Keratinocyte (primary cell): ENCODE results near the gene DRAP1. TPM values are rescaled to one million over a fixed set of nuclear protein-coding genes. Genes with fewer than 3 reads are reported as not detected.

ENCODE experiments used
- DNase-seq: peaks from one replicate; pipeline ENCODE4 v3.0.0-alpha.2; 2011; ENCODE audit warnings: low read depth, missing footprints, low spot score
- FAIRE-seq: peaks from 2 replicates; lab custom pipeline; 2011; peaks lifted over from hg19 to GRCh38; lab: Jason Lieb, UNC
- H2AFZ ChIP-seq: 2 replicates; pipeline ENCODE4 v1.6.0; 2012; ENCODE audit warnings: low read length, control low read depth, inconsistent platforms; ENCODE audit not compliant: control insufficient read depth
- H3K27ac ChIP-seq: 2 replicates; pipeline ENCODE4 v1.5.1; 2011; ENCODE audit warnings: low read length; ENCODE audit not compliant: control insufficient read depth, insufficient read depth
- H3K27me3 ChIP-seq: 3 replicates; pipeline ENCODE4 v1.6.0; 2011; ENCODE audit warnings: low read length; ENCODE audit not compliant: control insufficient read depth, insufficient read depth; ENCODE audit errors: extremely low read depth
- H3K36me3 ChIP-seq, 2 experiments: 2 replicates in 1 of 2; 3 replicates in 1 of 2; pipeline ENCODE4 v1.5.1; 2011; ENCODE audit warnings: low read length in 2 of 2, mild to moderate bottlenecking in 1 of 2; ENCODE audit not compliant: control insufficient read depth in 2 of 2, insufficient read depth in 2 of 2; ENCODE audit errors: extremely low read depth in 1 of 2
- H3K4me1 ChIP-seq: 3 replicates; pipeline ENCODE4 v1.5.1; 2011; ENCODE audit warnings: low read length; ENCODE audit not compliant: control insufficient read depth, insufficient read depth; ENCODE audit errors: extremely low read depth
- H3K4me2 ChIP-seq: 3 replicates; pipeline ENCODE4 v1.6.0; 2011; ENCODE audit warnings: low read depth, low read length; ENCODE audit not compliant: control insufficient read depth, insufficient read depth; ENCODE audit errors: extremely low read depth
- H3K4me3 ChIP-seq, 3 experiments: fragments of 200-600 bp in 1 of 3; sonication (generic) in 1 of 3; 2 replicates in 2 of 3; 3 replicates in 1 of 3; pipeline ENCODE4 v1.5.1; 2011 to 2016; ENCODE audit warnings: low read length in 3 of 3, mild to moderate bottlenecking in 3 of 3, control low read depth in 2 of 3, inconsistent platforms in 1 of 3, low read depth in 1 of 3, mixed read lengths in 1 of 3, mixed run types in 1 of 3, moderate library complexity in 1 of 3; ENCODE audit not compliant: control insufficient read depth in 2 of 3, insufficient read depth in 2 of 3; ENCODE audit errors: extremely low read depth in 1 of 3
- H3K79me2 ChIP-seq: 2 replicates; pipeline ENCODE4 v1.6.0; 2012; ENCODE audit warnings: low read length; ENCODE audit not compliant: control insufficient read depth, insufficient read depth
- H3K9ac ChIP-seq: 3 replicates; pipeline ENCODE4 v1.6.0; 2011; ENCODE audit warnings: low read length; ENCODE audit not compliant: control insufficient read depth, insufficient read depth; ENCODE audit errors: extremely low read depth
- H3K9me1 ChIP-seq: 3 replicates; pipeline ENCODE4 v1.6.0; 2011; ENCODE audit warnings: low read length; ENCODE audit not compliant: control insufficient read depth, insufficient read depth; ENCODE audit errors: extremely low read depth
- H3K9me3 ChIP-seq: 2 replicates; pipeline ENCODE4 v1.5.1; 2012; ENCODE audit warnings: low read depth, low read length; ENCODE audit not compliant: control insufficient read depth
- H4K20me1 ChIP-seq: 3 replicates; pipeline ENCODE4 v1.6.0; 2011; ENCODE audit warnings: low read length; ENCODE audit not compliant: control insufficient read depth, insufficient read depth; ENCODE audit errors: extremely low read depth
- EZH2 ChIP-seq: IDR thresholded peaks from one replicate; pipeline ENCODE4 v1.6.1; 2012; ENCODE audit warnings: inconsistent platforms, mild to moderate bottlenecking, low read length, moderate library complexity
- dilution Hi-C: fragments of 300-500 bp; cut with MboI; formaldehyde crosslinking; loops from one replicate; pipeline ENCODE4 v1.7.0; 2020; ENCODE audit warnings: low sequenced_read_pairs; ENCODE audit not compliant: extremely low pct_ligation_motif_present
- polyA plus RNA-seq, 5 experiments: library from polyadenylated mRNA; depleted of rRNA in 3 of 5; stranded (reverse) in 3 of 5; stranded (forward) in 1 of 5; unstranded in 1 of 5; fragments of >200 nt; gene quantifications; 1 replicate in 1 of 5; 2 replicates in 3 of 5; 3 replicates in 1 of 5; pipeline versions ENCODE4 v1.2.1 to v1.2.3, GENCODE V29; 2011 to 2012; ENCODE audit warnings: missing spikeins in 2 of 5, low read depth in 1 of 5, low replicate concordance in 1 of 5
- TF ChIP-seq, protein P1 (sequence below), 3 experiments: IDR thresholded peaks in 1 of 3; conservative IDR thresholded peaks in 1 of 3; optimal IDR thresholded peaks in 1 of 3; 2 replicates in 2 of 3; 3 replicates in 1 of 3; pipeline versions ENCODE3 to v1.5.1; 2011; ENCODE audit warnings: low read length in 3 of 3, mild to moderate bottlenecking in 3 of 3, moderate library complexity in 2 of 3, control low read depth in 1 of 3, inconsistent platforms in 1 of 3; ENCODE audit not compliant: insufficient read depth in 2 of 3; ENCODE audit errors: extremely low read depth in 1 of 3

The DRAP1 gene
- polyA plus RNA-seq, 1 donor (not counting 4 experiments of a cell fraction or from before 2014, with no cell fraction given), result 135 TPM

GRCh38 chr11:65886826-65887722, 32.2 kb upstream of the DRAP1 start:
- Histone ChIP-seq H3K36me3 (peaks cover 31 to 50% of the 10 kb centered on the region in 2 experiments), H3K4me1 (peaks cover 28% of the 10 kb centered on the region), H4K20me1 (peaks cover 4% of the 10 kb centered on the region), H3K27ac (peak overlapping the region; percentile 64), H3K4me2 (peak overlapping the region; percentile 92), H3K9me3 (no peaks in the 10 kb centered on the region), H3K9me1 (no peaks in the 10 kb centered on the region), H3K79me2 (peaks cover 17% of the 10 kb centered on the region), H3K9ac (peak overlapping the region; percentile 67), H3K4me3 (peak overlapping the region; percentile 60 to 91 (median 89)), H3K27me3 (no peaks in the 10 kb centered on the region), H2AFZ (no peak overlapping the region)
- DNase-seq (no peak), FAIRE-seq (no peak)
- no peak for TF ChIP-seq EZH2
- TF ChIP-seq, protein P1, sequence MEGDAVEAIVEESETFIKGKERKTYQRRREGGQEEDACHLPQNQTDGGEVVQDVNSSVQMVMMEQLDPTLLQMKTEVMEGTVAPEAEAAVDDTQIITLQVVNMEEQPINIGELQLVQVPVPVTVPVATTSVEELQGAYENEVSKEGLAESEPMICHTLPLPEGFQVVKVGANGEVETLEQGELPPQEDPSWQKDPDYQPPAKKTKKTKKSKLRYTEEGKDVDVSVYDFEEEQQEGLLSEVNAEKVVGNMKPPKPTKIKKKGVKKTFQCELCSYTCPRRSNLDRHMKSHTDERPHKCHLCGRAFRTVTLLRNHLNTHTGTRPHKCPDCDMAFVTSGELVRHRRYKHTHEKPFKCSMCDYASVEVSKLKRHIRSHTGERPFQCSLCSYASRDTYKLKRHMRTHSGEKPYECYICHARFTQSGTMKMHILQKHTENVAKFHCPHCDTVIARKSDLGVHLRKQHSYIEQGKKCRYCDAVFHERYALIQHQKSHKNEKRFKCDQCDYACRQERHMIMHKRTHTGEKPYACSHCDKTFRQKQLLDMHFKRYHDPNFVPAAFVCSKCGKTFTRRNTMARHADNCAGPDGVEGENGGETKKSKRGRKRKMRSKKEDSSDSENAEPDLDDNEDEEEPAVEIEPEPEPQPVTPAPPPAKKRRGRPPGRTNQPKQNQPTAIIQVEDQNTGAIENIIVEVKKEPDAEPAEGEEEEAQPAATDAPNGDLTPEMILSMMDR (optimal IDR thresholded peaks at IDR 0.05 in 1 of 3, IDR thresholded peaks at IDR 0.05 in 1 of 3, conservative IDR thresholded peaks at IDR 0.05 in 1 of 3; ENCODE audit: extremely low read depth in 1 of 3, insufficient read depth in 2 of 3, low read length in 3 of 3), result no peak
- dilution Hi-C loops, result no loop called here

DNA sequence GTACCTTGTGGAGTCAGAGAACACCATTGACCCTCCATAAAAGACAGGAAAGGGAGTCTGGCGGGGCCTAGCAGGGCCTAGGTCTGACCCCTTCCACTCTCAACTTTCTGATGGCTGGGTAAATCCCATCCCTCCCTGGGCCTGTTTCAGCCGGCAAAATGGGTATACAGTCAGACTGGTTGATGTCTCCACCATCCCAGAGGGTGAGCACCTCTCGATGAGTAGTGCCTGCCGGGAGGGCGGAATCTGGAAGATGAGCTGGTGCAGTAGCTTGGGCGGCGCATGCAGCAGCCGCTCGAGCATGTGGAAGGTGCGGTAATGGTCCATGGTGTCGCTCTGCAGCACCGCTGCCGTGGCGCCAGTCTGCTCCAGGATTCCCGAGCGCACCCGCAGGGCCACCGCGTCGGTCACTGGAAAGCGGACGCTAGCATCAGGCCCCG, 31.5 kb upstream of the DRAP1 start:
- peaks cover 19% of the 10 kb centered on the region for H3K79me2 ChIP-seq
- H4K20me1 ChIP-seq, result peaks cover 9% of the 10 kb centered on the region
- peaks cover 29 to 48% of the 10 kb centered on the region in 2 experiments for H3K36me3 ChIP-seq
- H3K27ac ChIP-seq, result peak overlapping the region; percentile 64
- no peaks in the 10 kb centered on the region for H3K27me3 ChIP-seq
- peak overlapping the region; percentile 67 for H3K9ac ChIP-seq
- no peak for FAIRE-seq
- no peak for TF ChIP-seq EZH2
- TF ChIP-seq, protein P1 (optimal IDR thresholded peaks at IDR 0.05 in 1 of 3, IDR thresholded peaks at IDR 0.05 in 1 of 3, conservative IDR thresholded peaks at IDR 0.05 in 1 of 3; ENCODE audit: extremely low read depth in 1 of 3, insufficient read depth in 2 of 3, low read length in 3 of 3), result no peak
- peak overlapping the region; percentile 85 for H2AFZ ChIP-seq
- peaks cover 35% of the 10 kb centered on the region for H3K4me1 ChIP-seq
- no peaks in the 10 kb centered on the region for H3K9me1 ChIP-seq
- no peak for DNase-seq
- dilution Hi-C loops, result no loop called here
- peak overlapping the region; percentile 60 to 91 (median 89) for H3K4me3 ChIP-seq
- H3K9me3 ChIP-seq, result no peaks in the 10 kb centered on the region
- peak overlapping the region; percentile 92 for H3K4me2 ChIP-seq
